NCI-H146 treated with DMSO at 0.1 percent for 48 hours (cell line): ENCODE data around the gene LYST.
"Not testable (repeated sequence)": the region's sequence is repeated elsewhere in the genome, so short reads cannot be mapped to it uniquely, and the experiment has no call there.

Experiments
- DNase-seq: peaks from one replicate; lab custom pipeline; 2025; ENCODE audit not compliant: unreplicated experiment; lab: John Stamatoyannopoulos, UW

The LYST gene

GRCh38 chr1:235859789-235860188, 6.9 kb downstream of the LYST start:
- no peak for DNase-seq

- DNase-seq: no peak
Observed at GRCh38 chr1:235858766-235859165, 7.9 kb downstream of the LYST start.

- DNase-seq: no peak
Observed at GRCh38 chr1:235857756-235858155, 8.9 kb downstream of the LYST start.

- no peak for DNase-seq
Observed at GRCh38 chr1:235855811-235856429, 10.8 kb downstream of the LYST start.

GRCh38 chr1:235854347-235854746, 12.4 kb downstream of the LYST start:
- DNase-seq: no peak

- no peak for DNase-seq
Observed at GRCh38 chr1:235853653-235854052, 13.1 kb downstream of the LYST start.

- no peak for DNase-seq
Observed at GRCh38 chr1:235852887-235853286, 13.8 kb downstream of the LYST start.

- no peak for DNase-seq
Observed at GRCh38 chr1:235851939-235852338, 14.8 kb downstream of the LYST start.

GRCh38 chr1:235848251-235848650, 18.5 kb downstream of the LYST start:
- not testable (repeated sequence) for DNase-seq

- DNase-seq: not testable (repeated sequence)
Observed at GRCh38 chr1:235845656-235846107, 21.0 kb downstream of the LYST start.

GRCh38 chr1:235844776-235845175, 21.9 kb downstream of the LYST start:
- no peak for DNase-seq

GRCh38 chr1:235843461-235843961, 23.2 kb downstream of the LYST start:
- DNase-seq: peak; percentile 6

- DNase-seq: no peak
Observed at GRCh38 chr1:235841938-235842545, 24.7 kb downstream of the LYST start.

GRCh38 chr1:235838021-235838420, 28.7 kb downstream of the LYST start:
- DNase-seq: no peak

- DNase-seq: no peak
Observed at GRCh38 chr1:235835226-235835625, 31.5 kb downstream of the LYST start.

GRCh38 chr1:235834620-235835019, 32.1 kb downstream of the LYST start:
- DNase-seq: no peak

- no peak for DNase-seq
Observed at GRCh38 chr1:235832011-235832410, 34.7 kb downstream of the LYST start.

GRCh38 chr1:235831148-235831547, 35.6 kb downstream of the LYST start:
- DNase-seq: no peak

- no peak for DNase-seq
Observed at GRCh38 chr1:235826102-235826854, 40.4 kb downstream of the LYST start.

- DNase-seq: no peak
Observed at GRCh38 chr1:235825229-235825628, 41.5 kb downstream of the LYST start.

- DNase-seq: no peak
Observed at GRCh38 chr1:235823684-235824083, 43.0 kb downstream of the LYST start.

- no peak for DNase-seq
Observed at GRCh38 chr1:235822685-235823084, 44.0 kb downstream of the LYST start.
